Tracheal epithelial cell (primary cell): Measurements from ENCODE around the gene EXOSC10. TPM values are rescaled to one million over a fixed set of nuclear protein-coding genes. Genes with fewer than 3 reads are reported as not detected.

Source experiments
- total RNA-seq: library from RNA; depleted of rRNA; stranded (reverse); fragments of >200 nt; gene quantifications from 2 replicates; pipeline ENCODE4 v1.2.1, GENCODE V29; 2014

Gene EXOSC10
- 32.4 and 37.1 TPM in 2 replicates for total RNA-seq

GRCh38 chr1:11099310-11100148 lies at the start of gene EXOSC10:
Gene EXOSC10, minus strand, starts transcription at chr1:11099869. Its CDS starts 38 bp downstream, at chr1:11099831.

GRCh38 chr1:11059968-11060830 lies 39.5 kb downstream of the EXOSC10 start, which contains the start of gene SRM:
Gene SRM, minus strand, starts transcription at chr1:11060018. Its CDS starts 75 bp downstream, at chr1:11059943.

GRCh38 chr1:11046625-11047365 lies 52.9 kb downstream of the EXOSC10 start, which contains the start of gene MASP2:
Gene MASP2, minus strand, starts transcription at chr1:11047239. Its CDS starts 32 bp downstream, at chr1:11047207.

Other genes starting within 250 kb of the EXOSC10 start
- gene TARDBP, start 87.2 kb downstream of the EXOSC10 start, total RNA-seq: 105 and 116 TPM in 2 replicates
- gene MASP2, start 52.6 kb downstream of the EXOSC10 start, total RNA-seq: not detected in 2 replicates
- 11.1 and 13.5 TPM in 2 replicates for gene SRM, start 39.9 kb downstream of the EXOSC10 start, total RNA-seq
- 1.2 TPM in 1 of 2 replicates, not detected in the other for gene ANGPTL7, start 89.5 kb upstream of the EXOSC10 start, total RNA-seq
- gene MTOR, start 162.7 kb upstream of the EXOSC10 start, total RNA-seq: 28.6 and 34.9 TPM in 2 replicates
- gene UBIAD1, start 173.3 kb upstream of the EXOSC10 start, total RNA-seq: 7.0 and 7.2 TPM in 2 replicates